Activated naive CD4-positive, alpha-beta T cell treated with anti-CD3 and anti-CD28 coated beads, Interleukin-2, amount 50 U/mL, for 16 hours (primary cell): ENCODE data around the gene RHOH.

Experiments used
- DNase-seq: peaks from one replicate; pipeline ENCODE4 v3.0.0-alpha.2; 2020

The RHOH gene

GRCh38 chr4:40190465-40190864, 6.4 kb upstream of the RHOH start:
- no peak for DNase-seq

GRCh38 chr4:40190880-40191815, 5.7 kb upstream of the RHOH start:
- DNase-seq = no peak

- DNase-seq = no peak
Measured at GRCh38 chr4:40192114-40193015, 4.5 kb upstream of the RHOH start.

GRCh38 chr4:40193016-40193571, 3.7 kb upstream of the RHOH start:
- no peak for DNase-seq

GRCh38 chr4:40193578-40193977, 3.3 kb upstream of the RHOH start:
- DNase-seq = no peak

GRCh38 chr4:40194602-40195161, 2.1 kb upstream of the RHOH start:
- DNase-seq = no peak

- no peak for DNase-seq
Measured at GRCh38 chr4:40195182-40196177, 1.4 kb upstream of the RHOH start.

- no peak for DNase-seq
Measured at GRCh38 chr4:40196272-40196671, 559 bp upstream of the RHOH start.

GRCh38 chr4:40197879-40198689, 1.3 kb downstream of the RHOH start:
- no peak for DNase-seq

GRCh38 chr4:40199179-40199670, 2.4 kb downstream of the RHOH start:
- DNase-seq = no peak

GRCh38 chr4:40199999-40200874, 3.4 kb downstream of the RHOH start:
- DNase-seq = peak; percentile 55

GRCh38 chr4:40200875-40201801, 4.3 kb downstream of the RHOH start:
- no peak for DNase-seq

GRCh38 chr4:40201898-40202297, 5.1 kb downstream of the RHOH start:
- no peak for DNase-seq

GRCh38 chr4:40202474-40202873, 5.6 kb downstream of the RHOH start:
- no peak for DNase-seq

GRCh38 chr4:40204507-40205258, 7.9 kb downstream of the RHOH start:
- DNase-seq = no peak

GRCh38 chr4:40205259-40206198, 8.7 kb downstream of the RHOH start:
- DNase-seq = no peak
